Neural progenitor cell (in vitro differentiated cells): Measurements from ENCODE around the gene MTHFS.

Source experiments
- EZH2 ChIP-seq: fragments of 200-600 bp; sonication (generic); IDR thresholded peaks from 2 replicates; pipeline ENCODE4 v1.6.1; 2017; ENCODE audit warnings: antibody characterized with exemption, mild to moderate bottlenecking, moderate library complexity
- EZH2phosphoT487 ChIP-seq: fragments of 200-600 bp; sonication (generic); IDR thresholded peaks from 2 replicates; pipeline ENCODE4 v1.6.1; 2017; ENCODE audit warnings: antibody characterized with exemption
- TF ChIP-seq, protein P1 (sequence below): fragments of 200-600 bp; sonication (generic); IDR thresholded peaks from 2 replicates; pipeline ENCODE4 v1.5.1; 2017; ENCODE audit warnings: antibody characterized with exemption, mild to moderate bottlenecking

DNA sequence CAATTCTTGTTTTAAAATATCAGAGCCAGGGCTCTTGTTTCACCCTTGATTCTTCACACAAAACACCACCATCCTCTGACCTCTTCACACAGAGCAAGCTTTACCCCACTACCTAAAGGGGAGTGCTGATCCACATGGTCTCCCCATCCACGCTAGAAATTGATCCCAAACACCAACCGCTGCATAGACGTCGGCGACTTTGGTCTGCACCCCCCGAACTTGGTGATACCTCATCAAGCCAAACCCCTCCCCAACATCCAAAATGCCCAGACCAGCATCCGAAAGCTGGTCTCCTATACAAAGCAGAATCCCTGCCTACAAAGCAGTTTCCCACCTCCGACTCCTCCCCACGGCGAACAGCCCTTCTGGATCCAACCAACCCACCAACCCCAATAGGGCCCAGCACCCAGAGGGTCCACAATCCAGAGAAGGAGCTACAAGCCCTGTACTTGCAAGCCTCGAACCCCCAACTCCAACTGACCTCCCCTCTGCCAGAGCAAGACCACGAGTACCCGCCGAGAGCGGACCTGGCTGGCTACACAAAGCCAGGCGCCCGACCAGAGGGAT lies 25.8 kb upstream of the MTHFS start:
- TF ChIP-seq, protein P1, sequence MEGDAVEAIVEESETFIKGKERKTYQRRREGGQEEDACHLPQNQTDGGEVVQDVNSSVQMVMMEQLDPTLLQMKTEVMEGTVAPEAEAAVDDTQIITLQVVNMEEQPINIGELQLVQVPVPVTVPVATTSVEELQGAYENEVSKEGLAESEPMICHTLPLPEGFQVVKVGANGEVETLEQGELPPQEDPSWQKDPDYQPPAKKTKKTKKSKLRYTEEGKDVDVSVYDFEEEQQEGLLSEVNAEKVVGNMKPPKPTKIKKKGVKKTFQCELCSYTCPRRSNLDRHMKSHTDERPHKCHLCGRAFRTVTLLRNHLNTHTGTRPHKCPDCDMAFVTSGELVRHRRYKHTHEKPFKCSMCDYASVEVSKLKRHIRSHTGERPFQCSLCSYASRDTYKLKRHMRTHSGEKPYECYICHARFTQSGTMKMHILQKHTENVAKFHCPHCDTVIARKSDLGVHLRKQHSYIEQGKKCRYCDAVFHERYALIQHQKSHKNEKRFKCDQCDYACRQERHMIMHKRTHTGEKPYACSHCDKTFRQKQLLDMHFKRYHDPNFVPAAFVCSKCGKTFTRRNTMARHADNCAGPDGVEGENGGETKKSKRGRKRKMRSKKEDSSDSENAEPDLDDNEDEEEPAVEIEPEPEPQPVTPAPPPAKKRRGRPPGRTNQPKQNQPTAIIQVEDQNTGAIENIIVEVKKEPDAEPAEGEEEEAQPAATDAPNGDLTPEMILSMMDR: no peak
- TF ChIP-seq EZH2 (no peak), EZH2phosphoT487 (no peak)
